ENCODE results near the gene OR14C36. TPM values are rescaled to one million over a fixed set of nuclear protein-coding genes. Genes with fewer than 3 reads are reported as not detected.

The OR14C36 gene
- not detected in 2 replicates for total RNA-seq

GRCh38 chr1:248348475-248348874 is at the start of gene OR14C36:
Gene OR14C36 (plus strand): TSS chr1:248348775. CDS start chr1:248348775, 0 bp downstream.

GRCh38 chr1:248303324-248303723 is 45.3 kb upstream of the OR14C36 start, which contains the start of gene OR2T12:
Gene OR2T12 (minus strand): TSS chr1:248303424. CDS start chr1:248295578, 7,846 bp downstream.

GRCh38 chr1:248324468-248324867 is 24.1 kb upstream of the OR14C36 start, which contains the start of gene OR2M7:
Gene OR2M7 (minus strand): TSS chr1:248324568. CDS start chr1:248324568, 0 bp downstream.

GRCh38 chr1:248361121-248361715 is 12.6 kb downstream of the OR14C36 start, which contains the start of gene OR2T4:
Gene OR2T4 (plus strand): TSS chr1:248361665. CDS start chr1:248361665, 0 bp downstream.

GRCh38 chr1:248375446-248375845 is 26.9 kb downstream of the OR14C36 start, which contains the start of gene OR2T6:
Gene OR2T6 (plus strand): TSS chr1:248375746. CDS start chr1:248387609, 11,863 bp downstream.

Other genes starting within 250 kb of the OR14C36 start
- not detected in 2 replicates for gene OR2M5, start 203.6 kb upstream of the OR14C36 start, total RNA-seq
- gene OR2M2, start 174.0 kb upstream of the OR14C36 start, total RNA-seq: not detected in 2 replicates
- gene OR2M3, start 151.5 kb upstream of the OR14C36 start, total RNA-seq: not detected in 2 replicates
- not detected in 2 replicates for gene OR2M4, start 117.4 kb upstream of the OR14C36 start, total RNA-seq
- gene OR2T33, start 70.8 kb upstream of the OR14C36 start, total RNA-seq: not detected in 2 replicates
- gene OR2T12, start 45.4 kb upstream of the OR14C36 start, total RNA-seq: not detected in 2 replicates
- gene OR2M7, start 24.2 kb upstream of the OR14C36 start, total RNA-seq: not detected in 2 replicates
- not detected in 2 replicates for gene OR2T4, start 12.9 kb downstream of the OR14C36 start, total RNA-seq
- not detected in 2 replicates for gene OR2T6, start 27.0 kb downstream of the OR14C36 start, total RNA-seq
- not detected in 2 replicates for gene OR2T1, start 54.3 kb downstream of the OR14C36 start, total RNA-seq
- gene OR2T2, start 96.9 kb downstream of the OR14C36 start, total RNA-seq: not detected in 2 replicates
- gene OR2T3, start 124.6 kb downstream of the OR14C36 start, total RNA-seq: not detected in 2 replicates
- not detected in 2 replicates for gene OR2T5, start 139.8 kb downstream of the OR14C36 start, total RNA-seq
- gene OR2G6, start 159.3 kb downstream of the OR14C36 start, total RNA-seq: not detected in 2 replicates
- gene OR2T29, start 214.0 kb downstream of the OR14C36 start, total RNA-seq: not detected in 2 replicates
- gene OR2T34, start 226.0 kb downstream of the OR14C36 start, total RNA-seq: not detected in 2 replicates
- not detected in 2 replicates for gene OR2T10, start 248.9 kb downstream of the OR14C36 start, total RNA-seq